Astrocyte (in vitro differentiated cells and primary cell): ENCODE results near the gene OTUB2. TPM values are rescaled to one million over a fixed set of nuclear protein-coding genes. Genes with fewer than 3 reads are reported as not detected.
A peak's percentile ranks its signal among the peaks of the same experiment; 100 is the strongest.

Experiments
- DNase-seq: peaks from one replicate; pipeline ENCODE4 v3.0.0-alpha.2; 2010; ENCODE audit warnings: low read depth
- FAIRE-seq: peaks from 2 replicates; lab custom pipeline; 2011; peaks lifted over from hg19 to GRCh38; lab: Jason Lieb, UNC
- H2AFZ ChIP-seq: 2 replicates; pipeline ENCODE4 v1.6.0; 2012; ENCODE audit warnings: low read depth, low read length, inconsistent platforms
- H3K27ac ChIP-seq: 2 replicates; pipeline ENCODE4 v1.5.1; 2011; ENCODE audit warnings: low read depth, low read length, inconsistent platforms
- H3K27me3 ChIP-seq: 2 replicates; pipeline ENCODE4 v1.6.0; 2011; ENCODE audit warnings: low read length, inconsistent platforms; ENCODE audit not compliant: insufficient read depth
- H3K36me3 ChIP-seq: 2 replicates; pipeline ENCODE4 v1.5.1; 2011; ENCODE audit warnings: low read length, inconsistent platforms; ENCODE audit not compliant: insufficient read depth
- H3K4me1 ChIP-seq: 2 replicates; pipeline ENCODE4 v1.5.1; 2011; ENCODE audit warnings: low read length, inconsistent platforms; ENCODE audit not compliant: insufficient read depth
- H3K4me2 ChIP-seq: 2 replicates; pipeline ENCODE4 v1.6.0; 2012; ENCODE audit warnings: low read length, inconsistent platforms
- H3K4me3 ChIP-seq: 2 replicates; pipeline ENCODE4 v1.5.1; 2011; ENCODE audit warnings: low read depth, mild to moderate bottlenecking, low read length, inconsistent platforms; ENCODE audit not compliant: insufficient read depth
- H3K79me2 ChIP-seq: 2 replicates; pipeline ENCODE4 v1.6.0; 2012; ENCODE audit warnings: mild to moderate bottlenecking, low read length, inconsistent platforms; ENCODE audit not compliant: insufficient read depth
- H3K9ac ChIP-seq: 2 replicates; pipeline ENCODE4 v1.6.0; 2012; ENCODE audit warnings: mild to moderate bottlenecking, low read length, inconsistent platforms
- H3K9me3 ChIP-seq: 2 replicates; pipeline ENCODE4 v1.5.1; 2012; ENCODE audit warnings: low read depth, mild to moderate bottlenecking, low read length, inconsistent platforms; ENCODE audit not compliant: insufficient read depth
- H4K20me1 ChIP-seq: 2 replicates; pipeline ENCODE4 v1.6.0; 2012; ENCODE audit warnings: low read length, inconsistent platforms; ENCODE audit not compliant: insufficient read depth
- H3K27ac Mint-ChIP-seq: one replicate; pipeline ENCODE4 v1.8.0; 2021; ENCODE audit warnings: mild to moderate bottlenecking, mixed read lengths; ENCODE audit not compliant: unreplicated experiment
- H3K27me3 Mint-ChIP-seq: one replicate; pipeline ENCODE4 v1.8.0; 2021; ENCODE audit warnings: low read depth, mixed read lengths; ENCODE audit not compliant: unreplicated experiment
- H3K36me3 Mint-ChIP-seq: one replicate; pipeline ENCODE4 v1.8.0; 2021; ENCODE audit warnings: low read depth, mixed read lengths; ENCODE audit not compliant: unreplicated experiment
- H3K4me1 Mint-ChIP-seq: one replicate; pipeline ENCODE4 v1.8.0; 2021; ENCODE audit warnings: low read depth, mixed read lengths; ENCODE audit not compliant: unreplicated experiment
- H3K4me3 Mint-ChIP-seq: one replicate; pipeline ENCODE4 v1.8.0; 2021; ENCODE audit warnings: mild to moderate bottlenecking, moderate library complexity, mixed read lengths; ENCODE audit not compliant: unreplicated experiment
- H3K9me3 Mint-ChIP-seq: one replicate; pipeline ENCODE4 v1.8.0; 2021; ENCODE audit warnings: mild to moderate bottlenecking, mixed read lengths; ENCODE audit not compliant: unreplicated experiment
- CTCF ChIP-seq: IDR thresholded peaks from 2 replicates; pipeline ENCODE4 v1.5.1; 2011; ENCODE audit warnings: low read depth, mild to moderate bottlenecking, inconsistent platforms, low read length, moderate library complexity; ENCODE audit not compliant: insufficient read depth
- EZH2 ChIP-seq: IDR thresholded peaks from 2 replicates; pipeline ENCODE4 v1.6.1; 2012; ENCODE audit warnings: mild to moderate bottlenecking, low read length, inconsistent platforms; ENCODE audit not compliant: insufficient read depth
- total RNA-seq: library from RNA; stranded (reverse); gene quantifications from 2 replicates; pipeline ENCODE4 v1.2.1, GENCODE V29; 2021

Gene OTUB2
- total RNA-seq, 1 donor from 2014 or later, result 3.3 TPM

GRCh38 chr14:94008234-94008633, 17.9 kb upstream of the OTUB2 start:
- TF ChIP-seq EZH2, result no peak
- TF ChIP-seq CTCF, result no peak
- H3K9ac ChIP-seq, result no peak overlapping the region

GRCh38 chr14:94009767-94010166, 16.4 kb upstream of the OTUB2 start:
- Mint-ChIP-seq H3K4me1 (peaks cover 15% of the 10 kb centered on the region), H3K27me3 (peaks cover 18% of the 10 kb centered on the region), H3K36me3 (no peaks in the 10 kb centered on the region), H3K9me3 (no peaks in the 10 kb centered on the region), H3K4me3 (no peak overlapping the region), H3K27ac (no peak overlapping the region)
- Histone ChIP-seq H3K36me3 (no peaks in the 10 kb centered on the region), H3K4me3 (no peak overlapping the region), H3K27me3 (peaks cover 20% of the 10 kb centered on the region), H3K9me3 (no peaks in the 10 kb centered on the region), H3K4me1 (peaks cover 5% of the 10 kb centered on the region), H2AFZ (no peak overlapping the region), H3K27ac (no peak overlapping the region), H4K20me1 (no peaks in the 10 kb centered on the region), H3K9ac (no peak overlapping the region), H3K79me2 (no peaks in the 10 kb centered on the region), H3K4me2 (peak overlapping the region; percentile 51)
- no peak for FAIRE-seq
- DNase-seq, result peak; percentile 83
- TF ChIP-seq CTCF (no peak), EZH2 (no peak)

More at GRCh38 chr14:94008234-94008633, 17.9 kb upstream of the OTUB2 start:
- Histone ChIP-seq H3K4me1 (peaks cover 5% of the 10 kb centered on the region), H3K27me3 (peaks cover 22% of the 10 kb centered on the region), H3K9me3 (no peaks in the 10 kb centered on the region), H3K4me3 (no peak overlapping the region), H3K79me2 (no peaks in the 10 kb centered on the region), H3K4me2 (no peak overlapping the region), H3K27ac (no peak overlapping the region), H2AFZ (no peak overlapping the region), H4K20me1 (no peaks in the 10 kb centered on the region), H3K36me3 (no peaks in the 10 kb centered on the region)
- DNase-seq, result no peak
- no peak overlapping the region for H3K4me3 Mint-ChIP-seq
- H3K27ac Mint-ChIP-seq, result no peak overlapping the region
- peaks cover 32% of the 10 kb centered on the region for H3K27me3 Mint-ChIP-seq
- H3K36me3 Mint-ChIP-seq, result no peaks in the 10 kb centered on the region
- H3K4me1 Mint-ChIP-seq, result peaks cover 13% of the 10 kb centered on the region
- H3K9me3 Mint-ChIP-seq, result no peaks in the 10 kb centered on the region
- no peak for FAIRE-seq

- H2AFZ ChIP-seq, result no peak overlapping the region
- no peak overlapping the region for H3K27ac ChIP-seq
- no peak for DNase-seq
- no peaks in the 10 kb centered on the region for H3K36me3 ChIP-seq
- TF ChIP-seq EZH2 (no peak), CTCF (no peak)
- no peaks in the 10 kb centered on the region for H3K79me2 ChIP-seq
- Mint-ChIP-seq H3K4me1 (peaks cover 15% of the 10 kb centered on the region), H3K27ac (no peak overlapping the region), H3K4me3 (no peak overlapping the region), H3K27me3 (peaks cover 17% of the 10 kb centered on the region), H3K36me3 (no peaks in the 10 kb centered on the region), H3K9me3 (peaks cover 2% of the 10 kb centered on the region)
- H3K4me2 ChIP-seq, result no peak overlapping the region
- H4K20me1 ChIP-seq, result no peaks in the 10 kb centered on the region
- no peak overlapping the region for H3K4me3 ChIP-seq
- H3K9ac ChIP-seq, result no peak overlapping the region
- no peak for FAIRE-seq
- peaks cover 25% of the 10 kb centered on the region for H3K27me3 ChIP-seq
- H3K9me3 ChIP-seq, result no peaks in the 10 kb centered on the region
- H3K4me1 ChIP-seq, result peaks cover 5% of the 10 kb centered on the region
These were observed 15.5 kb upstream of the OTUB2 start for GRCh38 chr14:94010625-94011024.
